IMR-90 (cell line): ENCODE measurements around the gene HKDC1. TPM values are rescaled to one million over a fixed set of nuclear protein-coding genes. Genes with fewer than 3 reads are reported as not detected.

Experiments
- ATAC-seq: fragments of 200-7000 bp; cut with Tn5 transposase; 2 replicates; pipeline ENCODE4 v1.9.1; 2020; ENCODE audit warnings: low read depth, mild to moderate bottlenecking, moderate library complexity
- BruUV-seq: library from RNA; stranded (reverse); fragments of 400-500 nt; replicated peaks from 2 replicates; lab custom pipeline; 2021; lab: Mats Ljungman, UMichigan
- CTCF ChIA-PET: fragments of 300-600 bp; formaldehyde crosslinking; extraction: SDS; loops from one replicate; lab custom pipeline; 2021; ENCODE audit warnings: antibody characterized with exemption; lab: Yijun Ruan, JAX
- POLR2A ChIA-PET: fragments of 300-600 bp; sonication (Branson Sonifier 250); formaldehyde crosslinking; loops from one replicate; lab custom pipeline; 2022; ENCODE audit warnings: antibody characterized with exemption; ENCODE audit not compliant: unreplicated experiment; lab: Charles Lee
- DNase-seq: peaks from one replicate; pipeline ENCODE4 v3.0.0; 2013
- H2AFZ ChIP-seq: replicated peaks from 2 replicates; pipeline ENCODE3; 2013; ENCODE audit warnings: low read length, mild to moderate bottlenecking; ENCODE audit not compliant: poor library complexity
- H2AK5ac ChIP-seq: 2 replicates; pipeline ENCODE4 v1.6.1; 2013; ENCODE audit warnings: low read depth, low read length, inconsistent platforms
- H2AK9ac ChIP-seq: replicated peaks from 2 replicates; pipeline ENCODE3; 2013; ENCODE audit warnings: mild to moderate bottlenecking, low read depth, low read length, moderate library complexity; ENCODE audit not compliant: poor library complexity
- H2BK120ac ChIP-seq: 2 replicates; pipeline ENCODE4 v1.6.1; 2013; ENCODE audit warnings: low read depth, low read length, inconsistent platforms
- H2BK15ac ChIP-seq: 3 replicates; pipeline ENCODE4 v1.6.1; 2013; ENCODE audit warnings: low read depth, low read length, inconsistent platforms
- H2BK20ac ChIP-seq: 2 replicates; pipeline ENCODE4 v1.6.1; 2013; ENCODE audit warnings: low read depth, mild to moderate bottlenecking, inconsistent platforms, low read length, moderate library complexity
- H2BK5ac ChIP-seq: 2 replicates; pipeline ENCODE4 v1.6.1; 2013; ENCODE audit warnings: mild to moderate bottlenecking, low read depth, low read length, inconsistent platforms; ENCODE audit not compliant: poor library complexity, severe bottlenecking
- H3K14ac ChIP-seq: replicated peaks from 2 replicates; pipeline ENCODE4 v1.6.1; 2013; ENCODE audit warnings: low read depth, low read length, inconsistent platforms
- H3K18ac ChIP-seq: 2 replicates; pipeline ENCODE4 v1.6.1; 2013; ENCODE audit warnings: low read depth, low read length, control low read depth
- H3K23ac ChIP-seq: 2 replicates; pipeline ENCODE4 v1.6.1; 2013; ENCODE audit warnings: low read depth, low read length, inconsistent platforms
- H3K27ac ChIP-seq: 2 replicates; pipeline ENCODE4 v1.5.1; 2013; ENCODE audit warnings: mild to moderate bottlenecking, control low read depth, low read length; ENCODE audit not compliant: insufficient read depth
- H3K27me3 ChIP-seq: 2 replicates; pipeline ENCODE4 v1.6.1; 2013; ENCODE audit warnings: low read length; ENCODE audit not compliant: control insufficient read depth, insufficient read depth
- H3K36me3 ChIP-seq: 2 replicates; pipeline ENCODE4 v1.6.1; 2013; ENCODE audit warnings: low read length, mixed read lengths; ENCODE audit not compliant: control insufficient read depth, insufficient read depth
- H3K4ac ChIP-seq: 2 replicates; pipeline ENCODE4 v1.6.1; 2013; ENCODE audit warnings: low read depth, low read length, inconsistent platforms
- H3K4me1 ChIP-seq: 2 replicates; pipeline ENCODE4 v1.6.1; 2013; ENCODE audit warnings: low read length, mixed read lengths; ENCODE audit not compliant: control insufficient read depth, insufficient read depth
- H3K4me2 ChIP-seq: 2 replicates; pipeline ENCODE4 v1.6.1; 2013; ENCODE audit warnings: low read depth, mild to moderate bottlenecking, control low read depth, low read length, moderate library complexity
- H3K4me3 ChIP-seq: 2 replicates; pipeline ENCODE4 v1.5.1; 2013; ENCODE audit warnings: low read depth, mild to moderate bottlenecking, control low read depth, low read length, moderate library complexity; ENCODE audit not compliant: insufficient read depth
- H3K56ac ChIP-seq: 2 replicates; pipeline ENCODE4 v1.6.1; 2013; ENCODE audit warnings: low read length, inconsistent platforms; ENCODE audit not compliant: insufficient read depth; ENCODE audit errors: extremely low read depth
- H3K79me1 ChIP-seq, 2 experiments: 2 replicates each; pipeline ENCODE4 v1.6.1; 2013; ENCODE audit warnings: low read length in 2 of 2, inconsistent platforms in 1 of 2, low read depth in 1 of 2
- H3K9ac ChIP-seq: 2 replicates; pipeline ENCODE4 v1.6.1; 2013; ENCODE audit warnings: low read depth, low read length, control low read depth
- H3K9me1 ChIP-seq: 2 replicates; pipeline ENCODE4 v1.6.1; 2013; ENCODE audit warnings: low read length, inconsistent platforms; ENCODE audit not compliant: insufficient read depth
- H3K9me3 ChIP-seq: 2 replicates; pipeline ENCODE4 v1.6.1; 2013; ENCODE audit warnings: low read length; ENCODE audit not compliant: control insufficient read depth, insufficient read depth
- H4K20me1 ChIP-seq: 2 replicates; pipeline ENCODE4 v1.6.1; 2013; ENCODE audit warnings: low read length, inconsistent platforms; ENCODE audit not compliant: insufficient read depth
- H4K5ac ChIP-seq: 2 replicates; pipeline ENCODE4 v1.6.1; 2013; ENCODE audit warnings: mild to moderate bottlenecking, low read depth, low read length, control low read depth
- H4K8ac ChIP-seq, 2 experiments: 2 replicates each; pipeline ENCODE4 v1.6.1; 2013; ENCODE audit warnings: low read depth in 2 of 2, low read length in 2 of 2, control low read depth in 1 of 2, inconsistent platforms in 1 of 2
- H4K91ac ChIP-seq: 2 replicates; pipeline ENCODE4 v1.6.1; 2013; ENCODE audit warnings: low read depth, low read length, inconsistent platforms; ENCODE audit not compliant: insufficient read depth
- BHLHE40 ChIP-seq: fragments of 150-350 bp; IDR thresholded peaks from 2 replicates; pipeline ENCODE4 v1.6.1; 2016; ENCODE audit warnings: mild to moderate bottlenecking, low read depth, low read length
- CEBPB ChIP-seq: IDR thresholded peaks from 2 replicates; pipeline ENCODE4 v1.6.1; 2012; ENCODE audit warnings: low read depth, low read length, improper control_type of control experiment
- CHD1 ChIP-seq: IDR thresholded peaks from 2 replicates; pipeline ENCODE4 v1.6.1; 2012; ENCODE audit warnings: low read depth, low read length, improper control_type of control experiment
- FOS ChIP-seq: fragments of 150-350 bp; IDR thresholded peaks from 2 replicates; pipeline ENCODE4 v1.6.1; 2016; ENCODE audit warnings: low read depth, low read length
- MAFK ChIP-seq: IDR thresholded peaks from 2 replicates; pipeline ENCODE4 v1.6.1; 2012; ENCODE audit warnings: low read depth, low read length, improper control_type of control experiment
- MAZ ChIP-seq: IDR thresholded peaks from 2 replicates; pipeline ENCODE4 v1.6.1; 2012; ENCODE audit warnings: low read depth, mild to moderate bottlenecking, low read length, improper control_type of control experiment, moderate library complexity, borderline replicate concordance
- MXI1 ChIP-seq: IDR thresholded peaks from 2 replicates; pipeline ENCODE4 v1.6.1; 2012; ENCODE audit warnings: low read depth, mild to moderate bottlenecking, low read length, moderate library complexity, borderline replicate concordance
- NFE2L2 ChIP-seq: fragments of 150-350 bp; IDR thresholded peaks from 2 replicates; pipeline ENCODE4 v1.6.1; 2016; ENCODE audit warnings: low read depth, mild to moderate bottlenecking, low read length
- POLR2A ChIP-seq: IDR thresholded peaks from 2 replicates; pipeline ENCODE4 v1.6.1; 2012; ENCODE audit warnings: mild to moderate bottlenecking, low read depth, low read length
- RAD21 ChIP-seq: IDR thresholded peaks from 2 replicates; pipeline ENCODE4 v1.6.1; 2012; ENCODE audit warnings: low read length, improper control_type of control experiment
- RCOR1 ChIP-seq: IDR thresholded peaks from 2 replicates; pipeline ENCODE4 v1.6.1; 2012; ENCODE audit warnings: mild to moderate bottlenecking, low read length, improper control_type of control experiment; ENCODE audit not compliant: insufficient replicate concordance
- RFX5 ChIP-seq: IDR thresholded peaks from 2 replicates; pipeline ENCODE4 v1.8.0; 2012; ENCODE audit warnings: low read depth, mild to moderate bottlenecking, low read length, moderate library complexity
- SMC3 ChIP-seq: fragments of 150-350 bp; IDR thresholded peaks from 2 replicates; pipeline ENCODE4 v1.6.1; 2016; ENCODE audit warnings: low read depth, mild to moderate bottlenecking, antibody characterized with exemption, low read length, moderate library complexity
- WGBS, 2 experiments: methylation state at CpG; one replicate each; pipeline versions ENCODE4 v1.1.5 to v1.1.7; 2013; ENCODE audit warnings: missing lambda C conversion rate in 2 of 2; ENCODE audit not compliant: insufficient read length in 1 of 2; ENCODE audit errors: extremely low coverage in 2 of 2; 5-methylcytosine and 5-hydroxymethylcytosine counted together
- dilution Hi-C: fragments of 300-500 bp; cut with HindIII; formaldehyde crosslinking; loops from one replicate; pipeline ENCODE4 v1.14.3; 2018; ENCODE audit warnings: low sequenced_read_pairs; ENCODE audit not compliant: unreplicated experiment
- in situ Hi-C: fragments of 300-500 bp; cut with MboI; formaldehyde crosslinking; loops from 3 replicates; pipeline ENCODE4 v1.14.3; 2019; ENCODE audit warnings: low sequenced_read_pairs, inconsistent platforms, mixed read lengths
- intact Hi-C: fragments of 100-400 bp; cut with micrococcal nuclease; formaldehyde crosslinking; loops from 2 replicates; pipeline ENCODE4 v1.10.0; 2022
- polyA plus RNA-seq, 3 experiments: library from polyadenylated mRNA; depleted of rRNA; stranded (reverse); fragments of >200 nt; gene quantifications; 2 replicates each; pipeline ENCODE4 v1.2.3, GENCODE V29; 2012; ENCODE audit warnings: low replicate concordance in 1 of 3
- total RNA-seq: library from RNA; depleted of rRNA; stranded (reverse); fragments of >200 nt; gene quantifications from 2 replicates; pipeline ENCODE4 v1.2.3, GENCODE V29; 2012
- TF ChIP-seq, protein P1 (sequence below): conservative IDR thresholded peaks from 2 replicates; pipeline ENCODE4 v1.5.1; 2012; ENCODE audit warnings: mild to moderate bottlenecking, low read depth, low read length, improper control_type of control experiment
- TF ChIP-seq, protein P2 (sequence below): fragments of 150-350 bp; IDR thresholded peaks from 2 replicates; pipeline ENCODE4 v1.6.1; 2017; ENCODE audit warnings: mild to moderate bottlenecking, antibody characterized with exemption, low read length, low read depth
- TF ChIP-seq, protein P3 (sequence below): fragments of 150-350 bp; IDR thresholded peaks from 2 replicates; pipeline ENCODE4 v1.6.1; 2016; ENCODE audit warnings: low read depth, mild to moderate bottlenecking, low read length, moderate library complexity, borderline replicate concordance

Gene HKDC1
- total and polyA plus RNA-seq, 2 of the 4 experiments (the other 2 are of a cell fraction): under 0.01 to 0.03 TPM

DNA sequence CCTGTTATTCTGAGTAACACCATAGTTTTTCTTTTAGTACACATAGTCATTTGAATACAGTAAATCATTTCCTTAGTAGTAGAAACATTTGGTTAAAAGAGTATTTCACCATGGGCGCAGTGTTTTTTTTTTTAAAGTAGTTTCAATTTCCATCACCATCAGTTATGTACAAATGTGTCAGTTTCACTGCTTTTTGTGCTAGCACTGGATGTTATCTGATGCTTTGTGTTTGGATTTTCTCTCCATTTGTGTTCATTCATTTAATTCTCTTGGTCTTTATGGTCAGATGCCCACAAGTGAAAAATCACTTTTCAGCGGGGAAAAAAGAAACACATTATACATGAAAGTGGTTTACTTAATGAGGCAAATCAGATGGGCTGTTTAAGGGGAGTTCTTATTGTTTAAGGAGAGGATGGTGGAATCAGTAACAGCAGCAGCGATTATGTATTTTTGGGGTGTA is 42.2 kb downstream of the HKDC1 start:
- ATAC-seq (no peak), DNase-seq (no peak)
- Histone ChIP-seq H2BK120ac (no peak overlapping the region), H3K4ac (no peak overlapping the region), H4K20me1 (no peaks in the 10 kb centered on the region), H3K9me3 (no peaks in the 10 kb centered on the region), H4K8ac (no peak overlapping the region), H4K91ac (no peak overlapping the region), H3K4me3 (no peak overlapping the region), H3K27me3 (peaks cover 76% of the 10 kb centered on the region), H3K36me3 (no peaks in the 10 kb centered on the region), H3K79me1 (no peaks in the 10 kb centered on the region), H3K9ac (no peak overlapping the region), H2AK5ac (no peak overlapping the region), H2BK20ac (no peak overlapping the region), H2BK5ac (no peak overlapping the region), H4K5ac (no peak overlapping the region), H3K4me2 (no peak overlapping the region; the same call in 1 of the 2 replicates), H3K27ac (no peak overlapping the region), H2AFZ (no peak overlapping the region), H3K9me1 (no peaks in the 10 kb centered on the region), H2AK9ac (no peak overlapping the region), H3K14ac (no peak overlapping the region), H3K4me1 (no peaks in the 10 kb centered on the region), H3K18ac (no peak overlapping the region), H3K23ac (no peak overlapping the region), H3K56ac (no peak overlapping the region), H2BK15ac (no peak overlapping the region)
- POLR2A ChIA-PET: no interaction called here
- in situ Hi-C loops (no loop called here), dilution Hi-C loops (no loop called here), intact Hi-C loops (no loop called here)
- no TSS peak for BruUV-seq
- CTCF ChIA-PET: no interaction called here
- TF ChIP-seq CEBPB: no peak
- no peak for TF ChIP-seq BHLHE40
- TF ChIP-seq RAD21: no peak
- TF ChIP-seq POLR2A: no peak
- no peak for TF ChIP-seq MAFK
- no peak for TF ChIP-seq RCOR1
- no peak for TF ChIP-seq MXI1
- TF ChIP-seq, protein P1, sequence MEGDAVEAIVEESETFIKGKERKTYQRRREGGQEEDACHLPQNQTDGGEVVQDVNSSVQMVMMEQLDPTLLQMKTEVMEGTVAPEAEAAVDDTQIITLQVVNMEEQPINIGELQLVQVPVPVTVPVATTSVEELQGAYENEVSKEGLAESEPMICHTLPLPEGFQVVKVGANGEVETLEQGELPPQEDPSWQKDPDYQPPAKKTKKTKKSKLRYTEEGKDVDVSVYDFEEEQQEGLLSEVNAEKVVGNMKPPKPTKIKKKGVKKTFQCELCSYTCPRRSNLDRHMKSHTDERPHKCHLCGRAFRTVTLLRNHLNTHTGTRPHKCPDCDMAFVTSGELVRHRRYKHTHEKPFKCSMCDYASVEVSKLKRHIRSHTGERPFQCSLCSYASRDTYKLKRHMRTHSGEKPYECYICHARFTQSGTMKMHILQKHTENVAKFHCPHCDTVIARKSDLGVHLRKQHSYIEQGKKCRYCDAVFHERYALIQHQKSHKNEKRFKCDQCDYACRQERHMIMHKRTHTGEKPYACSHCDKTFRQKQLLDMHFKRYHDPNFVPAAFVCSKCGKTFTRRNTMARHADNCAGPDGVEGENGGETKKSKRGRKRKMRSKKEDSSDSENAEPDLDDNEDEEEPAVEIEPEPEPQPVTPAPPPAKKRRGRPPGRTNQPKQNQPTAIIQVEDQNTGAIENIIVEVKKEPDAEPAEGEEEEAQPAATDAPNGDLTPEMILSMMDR: no peak
- no peak for TF ChIP-seq CHD1
- TF ChIP-seq RFX5: no peak
- TF ChIP-seq MAZ: no peak
- no peak for TF ChIP-seq NFE2L2
- TF ChIP-seq SMC3: no peak
- TF ChIP-seq, protein P2, sequence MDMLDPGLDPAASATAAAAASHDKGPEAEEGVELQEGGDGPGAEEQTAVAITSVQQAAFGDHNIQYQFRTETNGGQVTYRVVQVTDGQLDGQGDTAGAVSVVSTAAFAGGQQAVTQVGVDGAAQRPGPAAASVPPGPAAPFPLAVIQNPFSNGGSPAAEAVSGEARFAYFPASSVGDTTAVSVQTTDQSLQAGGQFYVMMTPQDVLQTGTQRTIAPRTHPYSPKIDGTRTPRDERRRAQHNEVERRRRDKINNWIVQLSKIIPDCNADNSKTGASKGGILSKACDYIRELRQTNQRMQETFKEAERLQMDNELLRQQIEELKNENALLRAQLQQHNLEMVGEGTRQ: no peak
- TF ChIP-seq, protein P3, sequence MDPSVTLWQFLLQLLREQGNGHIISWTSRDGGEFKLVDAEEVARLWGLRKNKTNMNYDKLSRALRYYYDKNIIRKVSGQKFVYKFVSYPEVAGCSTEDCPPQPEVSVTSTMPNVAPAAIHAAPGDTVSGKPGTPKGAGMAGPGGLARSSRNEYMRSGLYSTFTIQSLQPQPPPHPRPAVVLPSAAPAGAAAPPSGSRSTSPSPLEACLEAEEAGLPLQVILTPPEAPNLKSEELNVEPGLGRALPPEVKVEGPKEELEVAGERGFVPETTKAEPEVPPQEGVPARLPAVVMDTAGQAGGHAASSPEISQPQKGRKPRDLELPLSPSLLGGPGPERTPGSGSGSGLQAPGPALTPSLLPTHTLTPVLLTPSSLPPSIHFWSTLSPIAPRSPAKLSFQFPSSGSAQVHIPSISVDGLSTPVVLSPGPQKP: no peak
- TF ChIP-seq FOS: no peak
- WGBS, 2 experiments: no CpG with 5 or more reads among the region's 3 CpGs
